ENCODE results near the gene ARPIN. TPM values are rescaled to one million over a fixed set of nuclear protein-coding genes. Genes with fewer than 3 reads are reported as not detected.
A peak's percentile ranks its signal among the peaks of the same experiment; 100 is the strongest.

ARPIN gene
- total and polyA plus RNA-seq, 7 donors: 16.2 to 33.5 (median 19.3) TPM

DNA sequence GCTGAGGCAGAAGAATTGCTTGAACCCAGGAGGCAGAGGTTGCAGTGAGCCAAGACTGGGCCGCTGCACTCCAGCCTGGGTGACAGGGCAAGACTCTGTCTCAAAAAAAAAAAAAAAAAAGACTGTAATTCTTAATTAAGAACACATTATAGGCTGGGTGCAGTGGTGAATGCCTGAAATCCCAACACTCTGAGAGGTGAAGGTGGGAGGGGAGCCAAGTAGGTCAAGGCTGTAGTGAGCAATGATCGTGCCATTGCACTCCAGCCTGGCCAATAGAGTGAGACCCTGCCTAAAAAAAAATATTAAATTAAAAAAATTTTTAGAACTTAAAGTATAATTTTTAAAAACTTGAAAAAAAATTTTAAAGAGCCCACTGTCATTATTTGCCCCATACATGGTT lies 13.4 kb upstream of the ARPIN start:
- H3K36me3 ChIP-seq: no peaks in the 10 kb centered on the region
- no peak overlapping the region for H3K27ac ChIP-seq
- 60 to 80% methylated on average over 2 of the region's 2 CpGs for WGBS, 2 donors
- H3K4me3 ChIP-seq: no peak overlapping the region
- H3K27me3 ChIP-seq: no peaks in the 10 kb centered on the region
- H3K9me3 ChIP-seq: no peaks in the 10 kb centered on the region
- no peaks in the 10 kb centered on the region for H3K4me1 ChIP-seq
- TF ChIP-seq EP300 (IDR thresholded peaks at IDR 0.05) (no peak), POLR2A (IDR thresholded peaks at IDR 0.05) (no peak), POLR2AphosphoS5 (IDR thresholded peaks at IDR 0.05) (no peak)
- TF ChIP-seq, protein P1, sequence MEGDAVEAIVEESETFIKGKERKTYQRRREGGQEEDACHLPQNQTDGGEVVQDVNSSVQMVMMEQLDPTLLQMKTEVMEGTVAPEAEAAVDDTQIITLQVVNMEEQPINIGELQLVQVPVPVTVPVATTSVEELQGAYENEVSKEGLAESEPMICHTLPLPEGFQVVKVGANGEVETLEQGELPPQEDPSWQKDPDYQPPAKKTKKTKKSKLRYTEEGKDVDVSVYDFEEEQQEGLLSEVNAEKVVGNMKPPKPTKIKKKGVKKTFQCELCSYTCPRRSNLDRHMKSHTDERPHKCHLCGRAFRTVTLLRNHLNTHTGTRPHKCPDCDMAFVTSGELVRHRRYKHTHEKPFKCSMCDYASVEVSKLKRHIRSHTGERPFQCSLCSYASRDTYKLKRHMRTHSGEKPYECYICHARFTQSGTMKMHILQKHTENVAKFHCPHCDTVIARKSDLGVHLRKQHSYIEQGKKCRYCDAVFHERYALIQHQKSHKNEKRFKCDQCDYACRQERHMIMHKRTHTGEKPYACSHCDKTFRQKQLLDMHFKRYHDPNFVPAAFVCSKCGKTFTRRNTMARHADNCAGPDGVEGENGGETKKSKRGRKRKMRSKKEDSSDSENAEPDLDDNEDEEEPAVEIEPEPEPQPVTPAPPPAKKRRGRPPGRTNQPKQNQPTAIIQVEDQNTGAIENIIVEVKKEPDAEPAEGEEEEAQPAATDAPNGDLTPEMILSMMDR (IDR thresholded peaks at IDR 0.05): no peak
- DNase-seq: no peak
- intact Hi-C loops (cut with DNase I): no loop called here

DNA sequence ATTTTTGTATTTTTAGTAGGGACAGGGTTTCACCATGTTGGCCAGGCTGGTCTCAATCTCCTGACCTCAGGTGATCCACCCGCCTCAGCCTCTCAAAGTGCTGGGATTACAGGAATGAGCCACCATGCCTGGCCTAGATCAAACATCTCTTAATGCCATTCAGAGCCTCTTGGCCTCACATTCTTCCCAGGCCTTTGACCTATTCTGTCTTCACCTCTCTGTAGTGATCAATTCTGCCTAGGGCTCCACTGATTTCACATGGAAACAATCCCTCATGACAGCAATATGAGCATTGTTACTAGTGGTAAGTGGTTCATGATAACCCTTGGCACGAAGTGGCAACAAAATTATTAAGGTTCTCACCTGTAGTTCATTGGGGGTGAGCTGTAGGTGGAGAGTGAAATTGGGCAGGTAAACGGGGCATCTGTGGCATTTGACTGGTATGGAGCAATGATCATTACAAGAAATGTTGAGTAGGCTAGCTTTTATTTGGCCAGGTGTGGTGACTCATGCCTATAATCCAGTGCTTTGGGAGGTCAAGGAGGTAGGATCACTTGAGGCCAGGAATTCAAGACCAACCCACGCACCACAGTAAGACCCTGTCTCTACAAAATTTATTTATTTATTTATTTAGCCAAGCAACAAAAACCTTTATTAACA lies 4.8 kb upstream of the ARPIN start:
- TF ChIP-seq, protein P1 (IDR thresholded peaks at IDR 0.05): no peak
- TF ChIP-seq EP300 (IDR thresholded peaks at IDR 0.05): no peak
- TF ChIP-seq POLR2A (IDR thresholded peaks at IDR 0.05): no peak
- no peak for TF ChIP-seq POLR2AphosphoS5 (IDR thresholded peaks at IDR 0.05)
- no peak for DNase-seq
- Histone ChIP-seq H3K27ac (no peak overlapping the region), H3K27me3 (no peaks in the 10 kb centered on the region), H3K9me3 (no peaks in the 10 kb centered on the region), H3K36me3 (no peaks in the 10 kb centered on the region), H3K4me1 (peaks cover 0 to 8% (median 6%) of the 10 kb centered on the region in 4 donors), H3K4me3 (no peak overlapping the region)
- intact Hi-C loops (cut with DNase I): no loop called here
- WGBS, 2 donors: 30 to 69% methylated on average over 4 of the region's 4 CpGs

DNA sequence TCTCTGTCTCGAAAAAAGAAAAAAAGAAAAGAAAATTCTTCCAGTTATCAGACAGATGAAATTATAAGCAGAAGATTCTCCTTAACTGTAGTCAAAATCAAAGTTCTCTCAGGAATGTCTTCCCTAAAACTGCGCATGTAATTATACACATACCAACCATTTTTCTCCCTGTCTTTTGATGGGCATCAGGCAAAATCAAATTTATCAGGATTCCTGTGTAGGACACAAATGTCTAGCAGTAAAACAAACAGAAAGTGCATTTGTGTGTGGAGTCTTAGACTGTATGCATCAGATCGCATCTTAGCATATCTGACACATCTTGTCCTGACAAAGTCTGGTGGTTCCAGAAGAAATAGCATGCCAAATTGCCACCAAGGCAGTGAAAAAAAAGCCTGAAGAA lies 3.9 kb upstream of the ARPIN start:
- TF ChIP-seq EP300 (IDR thresholded peaks at IDR 0.05): no peak
- Histone ChIP-seq H3K4me1 (peaks cover 0 to 13% (median 10%) of the 10 kb centered on the region in 4 donors), H3K4me3 (no peak overlapping the region), H3K27me3 (no peaks in the 10 kb centered on the region), H3K27ac (no peak overlapping the region), H3K36me3 (no peaks in the 10 kb centered on the region), H3K9me3 (no peaks in the 10 kb centered on the region)
- WGBS, 2 donors: 70 to 75% methylated on average over 3 of the region's 3 CpGs
- intact Hi-C loops (cut with DNase I): no loop called here
- no peak for DNase-seq

DNA sequence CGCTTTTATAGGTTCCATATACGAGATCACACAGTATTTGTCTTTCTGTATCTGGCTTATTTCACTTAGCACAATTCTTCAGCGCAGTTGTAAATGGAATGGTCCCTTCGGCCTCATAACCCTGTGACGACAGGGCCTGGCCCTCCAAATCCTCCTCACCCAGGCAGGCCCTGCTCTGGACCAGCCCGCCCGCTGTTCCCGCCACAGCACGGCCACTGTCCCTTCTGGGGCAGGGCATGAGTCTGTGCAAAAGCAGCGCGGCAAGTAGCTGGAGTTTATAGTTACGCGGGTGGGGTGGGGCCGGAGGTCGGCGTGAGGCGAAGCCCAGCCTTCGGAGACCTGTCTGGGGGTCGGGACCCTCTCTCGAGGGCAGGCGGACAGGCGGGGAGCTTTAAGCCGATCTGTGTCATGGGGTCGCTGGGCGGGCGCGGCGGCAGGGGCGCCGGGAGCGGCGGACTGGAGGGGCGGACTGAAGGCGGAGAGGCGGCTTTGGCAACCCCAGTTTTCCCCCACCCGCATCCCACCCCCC lies 543 bp downstream of the ARPIN start:
- peak overlapping the region; percentile 78 to 92 (median 89) for H3K27ac ChIP-seq
- DNase-seq: peak; percentile 77
- H3K27me3 ChIP-seq: no peaks in the 10 kb centered on the region
- intact Hi-C loops (cut with DNase I): loop anchor here (5.0 kb wide), 2 partner anchors 90 to 160 kb away; partner anchors contain the start of gene ZNF710
- peaks cover 0 to 26% (median 17%) of the 10 kb centered on the region in 4 donors for H3K4me1 ChIP-seq
- peak overlapping the region; percentile 77 to 96 (median 86) for H3K4me3 ChIP-seq
- TF ChIP-seq POLR2A (IDR thresholded peaks at IDR 0.05) (peak in 1 of 2 donors; percentile 52), POLR2AphosphoS5 (IDR thresholded peaks at IDR 0.05) (peak; percentile 26 to 42 (median 38)), EP300 (IDR thresholded peaks at IDR 0.05) (no peak)
- TF ChIP-seq, protein P1 (IDR thresholded peaks at IDR 0.05): no peak
- H3K9me3 ChIP-seq: no peaks in the 10 kb centered on the region
- WGBS, 2 donors: 3 to 13% methylated on average over 36 of the region's 36 CpGs
- peaks cover 0 to 27% (median 11%) of the 10 kb centered on the region in 4 donors for H3K36me3 ChIP-seq

DNA sequence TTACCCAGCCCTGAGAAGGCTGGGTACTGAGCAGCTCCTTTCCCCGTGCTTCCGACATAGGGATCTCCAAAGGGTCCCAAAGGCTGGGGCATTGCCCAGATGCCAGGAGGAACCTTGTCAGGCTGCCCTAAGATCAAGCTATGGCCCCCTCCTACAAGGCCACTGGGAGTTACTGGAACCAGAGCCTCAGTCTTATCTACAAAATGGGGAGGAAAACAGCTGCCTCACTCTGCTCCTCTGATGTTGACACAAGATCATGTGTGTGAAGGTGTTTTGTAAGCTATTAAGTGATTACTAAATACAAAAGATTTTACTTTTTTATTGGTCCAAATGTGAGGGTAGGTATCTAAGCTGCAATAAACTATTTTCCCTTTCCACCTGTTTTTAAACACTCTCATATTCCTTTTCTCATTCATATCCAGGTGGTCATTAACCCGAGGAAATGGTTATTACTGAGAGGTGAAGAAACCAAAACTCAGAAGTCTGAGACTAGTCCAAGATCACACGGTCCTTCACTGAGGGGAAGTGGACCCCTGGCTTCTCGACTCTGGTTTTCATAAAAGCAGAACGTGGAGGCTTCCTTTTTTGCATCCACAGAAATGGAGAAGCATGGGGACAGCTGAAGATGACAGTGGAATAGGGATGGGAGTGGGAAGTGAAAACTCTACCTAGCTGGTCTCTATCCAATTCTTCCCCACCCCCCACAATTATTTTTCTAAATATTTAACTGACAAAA lies 1.7 kb downstream of the ARPIN start:
- Histone ChIP-seq H3K27me3 (no peaks in the 10 kb centered on the region), H3K36me3 (peaks cover 0 to 38% (median 14%) of the 10 kb centered on the region in 4 donors), H3K4me1 (peaks cover 0 to 26% (median 17%) of the 10 kb centered on the region in 4 donors), H3K27ac (peak overlapping the region in 3 of 4 donors; percentile 89 to 92 (median 89)), H3K9me3 (no peaks in the 10 kb centered on the region), H3K4me3 (no peak overlapping the region)
- WGBS, 2 donors: 59 to 64% methylated on average over 6 of the region's 6 CpGs
- no peak for DNase-seq
- no peak for TF ChIP-seq POLR2AphosphoS5 (IDR thresholded peaks at IDR 0.05)
- TF ChIP-seq EP300 (IDR thresholded peaks at IDR 0.05): no peak
- TF ChIP-seq, protein P1 (IDR thresholded peaks at IDR 0.05): no peak
- TF ChIP-seq POLR2A (IDR thresholded peaks at IDR 0.05): no peak
- intact Hi-C loops (cut with DNase I): loop anchor here (5.0 kb wide), 2 partner anchors 91 to 161 kb away; partner anchors contain the start of gene ZNF710
